CD4-positive, alpha-beta T cell treated with Interleukin-10 for 1 hour (primary cell): Measurements from ENCODE around the gene COMMD8.

Experiments
- DNase-seq: peaks from one replicate; pipeline ENCODE4 v3.0.0-alpha.2; 2020

COMMD8 gene

GRCh38 chr4:47471064-47471463 lies 7.6 kb upstream of the COMMD8 start:
- DNase-seq = no peak

GRCh38 chr4:47469951-47470350 lies 6.4 kb upstream of the COMMD8 start:
- DNase-seq = no peak

GRCh38 chr4:47468706-47469365 lies 5.3 kb upstream of the COMMD8 start:
- no peak for DNase-seq

DNA sequence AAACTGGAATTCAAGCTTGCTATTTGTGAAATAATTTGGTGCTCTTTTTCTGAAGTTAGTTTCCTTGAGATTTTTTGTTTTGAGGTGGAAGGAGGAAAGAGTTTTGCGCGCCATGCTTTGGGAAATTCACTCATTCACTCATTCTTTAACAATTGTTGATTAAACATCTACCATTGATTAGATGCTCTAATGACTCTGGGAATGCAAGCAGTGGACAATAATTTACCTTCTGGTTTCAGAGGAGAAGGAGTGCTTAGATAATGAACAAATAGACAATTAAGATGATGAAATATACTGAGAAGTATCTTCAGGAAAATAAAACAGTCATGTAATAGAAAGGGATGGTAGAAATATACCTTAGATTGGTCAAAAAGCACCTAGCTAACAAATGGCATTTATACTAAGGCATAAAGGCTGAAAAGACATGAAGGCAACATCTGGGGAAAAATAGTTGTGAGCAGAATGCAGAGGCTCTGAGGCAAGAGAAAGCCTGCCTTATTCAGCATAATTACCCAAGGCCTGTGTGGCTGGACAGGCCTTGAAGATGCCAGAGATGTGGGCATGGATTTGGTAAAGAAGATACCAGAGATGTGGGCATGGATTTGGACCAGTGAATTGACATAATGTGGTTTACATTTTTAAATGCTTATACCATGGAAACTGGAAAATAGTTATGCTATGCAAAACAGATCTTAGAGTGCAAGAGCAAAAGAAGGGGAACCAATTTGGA lies 2.7 kb upstream of the COMMD8 start:
- DNase-seq = no peak

- no peak for DNase-seq
These were observed 1.5 kb upstream of the COMMD8 start for GRCh38 chr4:47465004-47465403.

- no peak for DNase-seq
These were observed 685 bp downstream of the COMMD8 start for GRCh38 chr4:47462799-47463234.

DNA sequence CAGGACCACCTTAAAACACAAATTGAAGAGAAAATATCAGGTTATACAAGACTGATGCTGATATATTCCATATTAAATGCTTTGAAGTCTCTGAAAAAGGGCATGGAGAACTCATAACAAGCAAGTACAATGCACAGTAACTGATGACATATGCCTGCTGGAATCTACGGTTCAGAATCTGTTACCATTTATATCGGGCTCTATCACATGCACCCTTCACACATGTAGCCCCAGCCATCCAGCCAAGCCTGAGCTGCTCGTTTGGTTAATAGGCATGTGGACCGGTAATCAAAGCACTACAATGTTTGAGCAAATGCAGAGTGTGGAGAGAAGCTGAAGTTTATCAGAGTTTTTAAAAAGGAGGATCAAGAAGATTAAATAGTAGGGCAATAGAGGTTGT lies 11.8 kb downstream of the COMMD8 start:
- DNase-seq = no peak

- DNase-seq = no peak
These were observed 19.5 kb downstream of the COMMD8 start for GRCh38 chr4:47444031-47444430.

GRCh38 chr4:47442980-47443379 lies 20.5 kb downstream of the COMMD8 start:
- no peak for DNase-seq

DNA sequence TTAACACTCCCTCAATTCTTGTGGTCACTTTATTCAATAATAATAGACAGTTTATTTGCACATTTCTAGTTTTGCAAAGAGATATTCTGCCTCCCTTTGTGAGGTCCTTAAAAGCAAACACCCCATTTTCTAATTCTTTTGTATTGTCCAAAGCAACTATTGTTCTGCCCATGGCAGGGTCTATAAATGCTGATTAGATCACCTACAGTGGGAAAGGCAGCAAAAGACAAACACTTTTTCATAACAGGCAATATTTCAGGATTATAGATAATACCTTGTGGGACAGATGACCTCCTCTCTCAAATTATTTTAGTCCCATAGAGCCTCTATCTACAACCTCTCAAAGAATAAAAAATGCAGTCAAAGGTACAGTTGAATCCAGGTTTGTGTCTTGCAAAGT lies 28.6 kb downstream of the COMMD8 start:
- no peak for DNase-seq

DNA sequence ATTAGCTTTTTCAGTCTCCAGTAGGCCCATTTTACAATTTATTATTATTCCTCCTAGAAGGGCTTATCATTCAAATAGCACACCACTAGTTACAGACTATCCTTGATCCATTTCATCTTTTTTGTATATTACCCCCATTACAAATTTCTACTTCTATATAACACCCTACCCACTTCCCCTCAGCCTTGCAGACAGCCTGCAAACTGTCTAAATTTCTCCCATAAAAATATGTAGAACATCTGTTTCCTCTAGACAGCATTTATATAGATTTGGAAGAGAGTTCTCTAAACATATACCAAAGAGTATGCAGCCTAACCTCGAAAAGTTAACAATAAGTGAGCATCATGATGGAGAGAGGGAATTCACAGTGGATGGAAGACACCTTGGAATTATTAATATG lies 30.8 kb downstream of the COMMD8 start:
- no peak for DNase-seq

GRCh38 chr4:47427935-47428334 lies 35.6 kb downstream of the COMMD8 start:
- DNase-seq = no peak

- no peak for DNase-seq
These were observed 37.9 kb downstream of the COMMD8 start for GRCh38 chr4:47425628-47426027.

- no peak for DNase-seq
These were observed 44.2 kb downstream of the COMMD8 start for GRCh38 chr4:47419296-47419695.

DNA sequence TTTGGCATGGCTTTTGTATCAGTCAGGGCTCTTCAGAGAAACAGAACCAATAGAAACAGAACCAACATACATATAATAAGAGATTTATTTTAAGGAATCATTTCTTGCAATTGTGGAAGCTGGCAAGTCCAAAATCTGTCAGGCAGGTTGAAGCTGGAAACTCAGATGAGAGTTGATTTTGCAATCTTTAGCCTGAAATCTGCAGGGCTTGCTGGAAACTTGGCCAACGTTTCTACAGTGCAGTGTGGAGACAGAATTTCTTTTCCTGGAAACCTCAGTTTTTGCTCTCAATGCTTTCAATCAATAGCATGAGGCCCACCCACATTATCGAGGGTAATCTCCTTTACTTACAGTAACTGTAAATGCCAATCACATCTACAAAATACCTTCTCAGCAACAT lies 45.4 kb downstream of the COMMD8 start:
- DNase-seq = no peak

- DNase-seq = no peak
These were observed 47.8 kb downstream of the COMMD8 start for GRCh38 chr4:47415719-47416118.

DNA sequence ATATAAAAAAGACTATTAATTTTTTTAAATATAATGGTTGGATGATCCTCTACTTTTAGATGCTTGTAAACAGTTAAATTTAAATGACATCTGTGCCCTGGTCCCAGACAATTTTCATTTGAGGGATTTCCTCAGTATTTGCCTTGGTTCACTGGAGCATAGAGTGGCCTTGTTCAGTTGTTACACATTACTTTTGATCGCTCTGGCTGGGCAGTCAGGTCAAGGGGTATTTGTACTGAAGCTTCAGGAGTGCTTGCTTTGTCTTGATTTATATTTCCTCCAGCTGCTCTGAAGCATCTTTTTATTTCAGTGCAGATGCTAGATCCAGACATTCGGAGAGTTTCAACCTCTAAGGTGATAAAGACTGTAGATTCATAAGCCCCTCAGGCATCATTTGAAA lies 50.0 kb downstream of the COMMD8 start:
- no peak for DNase-seq

GRCh38 chr4:47410271-47410670 lies 53.2 kb downstream of the COMMD8 start:
- no peak for DNase-seq

DNA sequence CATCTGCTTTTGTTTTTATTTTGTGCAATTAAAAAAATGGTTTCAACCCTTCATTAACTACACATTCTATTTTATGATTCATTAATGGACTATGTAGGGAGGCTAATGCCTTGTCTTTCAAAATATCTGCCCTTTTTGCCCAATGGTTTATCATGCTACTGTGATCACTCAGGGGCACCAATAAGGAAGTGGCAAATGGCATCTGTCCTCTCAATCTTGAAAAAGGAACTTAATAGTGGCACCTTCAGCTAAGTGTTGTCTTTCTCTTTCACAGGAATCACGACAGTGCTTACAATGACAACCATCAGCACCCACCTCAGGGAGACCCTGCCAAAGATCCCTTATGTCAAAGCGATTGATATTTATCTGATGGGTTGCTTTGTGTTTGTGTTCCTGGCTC lies 57.1 kb downstream of the COMMD8 start:
- DNase-seq = no peak
